DND-41 (cell line): Measurements from ENCODE around the gene THSD4.

Experiments
- ATAC-seq: fragments of 200-7000 bp; cut with Tn5 transposase; 3 replicates; pipeline ENCODE4 v1.9.1; 2021; ENCODE audit warnings: low read depth; ENCODE audit not compliant: insufficient read depth
- DNase-seq: peaks from one replicate; pipeline ENCODE4 v3.0.0-alpha.2; 2020
- H2AFZ ChIP-seq: 2 replicates; pipeline ENCODE4 v1.6.0; 2012; ENCODE audit warnings: low read depth, low read length
- H3K27ac ChIP-seq: 2 replicates; pipeline ENCODE4 v1.5.1; 2012; ENCODE audit warnings: low read length, inconsistent platforms
- H3K27me3 ChIP-seq: fragments of 200-600 bp; sonication (generic); 2 replicates; pipeline ENCODE4 v1.6.0; 2012; ENCODE audit warnings: low read length, mild to moderate bottlenecking, inconsistent platforms; ENCODE audit not compliant: insufficient read depth, poor library complexity
- H3K36me3 ChIP-seq: 2 replicates; pipeline ENCODE4 v1.5.1; 2012; ENCODE audit warnings: low read length, inconsistent platforms; ENCODE audit not compliant: insufficient read depth
- H3K4me1 ChIP-seq: 2 replicates; pipeline ENCODE4 v1.5.1; 2012; ENCODE audit warnings: mild to moderate bottlenecking, low read length; ENCODE audit not compliant: insufficient read depth
- H3K4me2 ChIP-seq: 2 replicates; pipeline ENCODE4 v1.6.0; 2012; ENCODE audit warnings: mild to moderate bottlenecking, moderate library complexity, low read length, inconsistent platforms; ENCODE audit not compliant: insufficient read depth
- H3K4me3 ChIP-seq, 2 experiments: fragments of 200-600 bp in 1 of 2; shearing (Covaris generic) in 1 of 2; 2 replicates each; pipeline ENCODE4 v1.5.1; 2012 to 2016; ENCODE audit warnings: inconsistent platforms in 2 of 2, low read length in 2 of 2, mild to moderate bottlenecking in 2 of 2, low read depth in 1 of 2, moderate library complexity in 1 of 2
- H3K79me2 ChIP-seq: 2 replicates; pipeline ENCODE4 v1.6.0; 2012; ENCODE audit warnings: low read length, inconsistent platforms; ENCODE audit not compliant: insufficient read depth
- H3K9ac ChIP-seq: 2 replicates; pipeline ENCODE4 v1.6.0; 2012; ENCODE audit warnings: low read depth, mild to moderate bottlenecking, inconsistent platforms, low read length, moderate library complexity
- H3K9me3 ChIP-seq: 2 replicates; pipeline ENCODE4 v1.5.1; 2012; ENCODE audit warnings: low read length, moderate library complexity, mild to moderate bottlenecking, inconsistent platforms; ENCODE audit not compliant: insufficient read depth, severe bottlenecking
- H4K20me1 ChIP-seq: 2 replicates; pipeline ENCODE4 v1.6.0; 2012; ENCODE audit warnings: low read length; ENCODE audit not compliant: insufficient read depth
- EZH2 ChIP-seq: IDR thresholded peaks from 3 replicates; pipeline ENCODE4 v1.6.1; 2012; ENCODE audit warnings: borderline replicate concordance, low read depth, mild to moderate bottlenecking, moderate library complexity, low read length, inconsistent platforms; ENCODE audit not compliant: severe bottlenecking
- TF ChIP-seq, protein P1 (sequence below): IDR thresholded peaks from 2 replicates; pipeline ENCODE4 v1.5.1; 2012; ENCODE audit warnings: borderline replicate concordance, low read length, moderate library complexity, mild to moderate bottlenecking; ENCODE audit not compliant: poor library complexity, severe bottlenecking; ENCODE audit errors: extremely low read depth

Gene THSD4

DNA sequence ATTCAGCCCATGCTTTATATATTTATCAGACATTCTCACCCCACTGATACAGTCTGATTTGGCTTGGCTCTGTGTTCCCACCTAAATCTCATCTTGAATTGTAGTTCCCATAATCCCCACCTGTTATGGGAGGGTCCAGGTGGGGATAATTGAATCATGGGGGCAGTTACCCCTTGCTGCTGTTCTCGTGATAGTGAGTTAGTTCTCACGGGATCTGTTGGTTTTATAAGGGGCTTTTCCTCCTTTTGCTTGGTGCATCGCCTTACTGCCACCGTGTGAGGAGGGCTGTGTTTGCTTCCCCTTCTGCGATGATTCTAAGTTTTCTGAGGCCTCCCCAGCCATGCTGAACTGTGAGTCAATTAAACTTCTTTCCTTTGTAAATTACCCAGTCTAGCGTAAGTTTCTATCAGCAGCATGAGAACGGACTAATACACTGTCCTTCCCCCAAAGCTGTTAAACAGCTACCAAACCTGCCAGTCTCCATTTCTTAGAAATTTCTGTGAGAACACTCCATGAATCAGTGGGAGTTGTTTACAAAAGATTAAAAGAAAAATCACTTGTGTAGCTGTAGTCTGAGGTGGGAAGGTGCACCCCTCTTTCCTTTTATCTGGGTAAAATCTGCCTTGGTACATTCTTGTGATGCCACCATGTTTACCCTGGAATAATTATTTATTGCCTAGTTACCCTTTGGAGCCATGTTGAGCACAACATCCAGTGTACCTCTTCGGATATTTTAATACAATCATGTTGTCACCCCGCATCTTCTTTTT is 160.5 kb downstream of the THSD4 start:
- TF ChIP-seq, protein P1, sequence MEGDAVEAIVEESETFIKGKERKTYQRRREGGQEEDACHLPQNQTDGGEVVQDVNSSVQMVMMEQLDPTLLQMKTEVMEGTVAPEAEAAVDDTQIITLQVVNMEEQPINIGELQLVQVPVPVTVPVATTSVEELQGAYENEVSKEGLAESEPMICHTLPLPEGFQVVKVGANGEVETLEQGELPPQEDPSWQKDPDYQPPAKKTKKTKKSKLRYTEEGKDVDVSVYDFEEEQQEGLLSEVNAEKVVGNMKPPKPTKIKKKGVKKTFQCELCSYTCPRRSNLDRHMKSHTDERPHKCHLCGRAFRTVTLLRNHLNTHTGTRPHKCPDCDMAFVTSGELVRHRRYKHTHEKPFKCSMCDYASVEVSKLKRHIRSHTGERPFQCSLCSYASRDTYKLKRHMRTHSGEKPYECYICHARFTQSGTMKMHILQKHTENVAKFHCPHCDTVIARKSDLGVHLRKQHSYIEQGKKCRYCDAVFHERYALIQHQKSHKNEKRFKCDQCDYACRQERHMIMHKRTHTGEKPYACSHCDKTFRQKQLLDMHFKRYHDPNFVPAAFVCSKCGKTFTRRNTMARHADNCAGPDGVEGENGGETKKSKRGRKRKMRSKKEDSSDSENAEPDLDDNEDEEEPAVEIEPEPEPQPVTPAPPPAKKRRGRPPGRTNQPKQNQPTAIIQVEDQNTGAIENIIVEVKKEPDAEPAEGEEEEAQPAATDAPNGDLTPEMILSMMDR: no peak
- TF ChIP-seq EZH2: no peak
- H3K27ac ChIP-seq: no peak overlapping the region
- H3K4me1 ChIP-seq: no peaks in the 10 kb centered on the region
- no peaks in the 10 kb centered on the region for H3K79me2 ChIP-seq
- H3K4me3 ChIP-seq: no peak overlapping the region
- H4K20me1 ChIP-seq: no peaks in the 10 kb centered on the region
- H3K9ac ChIP-seq: no peak overlapping the region
- ATAC-seq: no peak
- no peaks in the 10 kb centered on the region for H3K36me3 ChIP-seq
- no peak for DNase-seq
- peaks cover 11% of the 10 kb centered on the region for H3K27me3 ChIP-seq
- H3K9me3 ChIP-seq: no peaks in the 10 kb centered on the region
- H3K4me2 ChIP-seq: no peak overlapping the region
- no peak overlapping the region for H2AFZ ChIP-seq

DNA sequence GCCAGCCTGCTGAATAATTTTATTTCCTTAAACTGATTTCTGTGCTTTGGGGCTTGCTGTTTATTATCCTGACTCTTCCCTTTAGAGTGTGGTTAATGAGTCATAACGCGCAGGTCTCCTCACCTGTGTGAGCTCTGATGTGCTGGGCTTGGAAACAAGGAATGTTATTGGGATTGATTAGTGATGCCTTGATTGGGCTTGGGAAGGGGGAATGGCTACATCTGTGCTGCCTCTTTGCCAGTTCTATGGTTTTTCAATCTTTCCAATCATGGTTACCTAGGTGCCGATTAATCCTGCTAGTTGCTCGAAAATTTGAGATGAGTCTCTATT is 161.0 kb downstream of the THSD4 start:
- ATAC-seq: no peak
- TF ChIP-seq EZH2: no peak
- TF ChIP-seq, protein P1: no peak
- DNase-seq: no peak
- H3K4me1 ChIP-seq: no peaks in the 10 kb centered on the region
- H3K79me2 ChIP-seq: no peaks in the 10 kb centered on the region
- H3K4me2 ChIP-seq: no peak overlapping the region
- H4K20me1 ChIP-seq: no peaks in the 10 kb centered on the region
- peaks cover 12% of the 10 kb centered on the region for H3K27me3 ChIP-seq
- H3K4me3 ChIP-seq: no peak overlapping the region
- H3K9me3 ChIP-seq: no peaks in the 10 kb centered on the region
- no peak overlapping the region for H3K9ac ChIP-seq
- no peaks in the 10 kb centered on the region for H3K36me3 ChIP-seq
- no peak overlapping the region for H3K27ac ChIP-seq
- H2AFZ ChIP-seq: no peak overlapping the region

DNA sequence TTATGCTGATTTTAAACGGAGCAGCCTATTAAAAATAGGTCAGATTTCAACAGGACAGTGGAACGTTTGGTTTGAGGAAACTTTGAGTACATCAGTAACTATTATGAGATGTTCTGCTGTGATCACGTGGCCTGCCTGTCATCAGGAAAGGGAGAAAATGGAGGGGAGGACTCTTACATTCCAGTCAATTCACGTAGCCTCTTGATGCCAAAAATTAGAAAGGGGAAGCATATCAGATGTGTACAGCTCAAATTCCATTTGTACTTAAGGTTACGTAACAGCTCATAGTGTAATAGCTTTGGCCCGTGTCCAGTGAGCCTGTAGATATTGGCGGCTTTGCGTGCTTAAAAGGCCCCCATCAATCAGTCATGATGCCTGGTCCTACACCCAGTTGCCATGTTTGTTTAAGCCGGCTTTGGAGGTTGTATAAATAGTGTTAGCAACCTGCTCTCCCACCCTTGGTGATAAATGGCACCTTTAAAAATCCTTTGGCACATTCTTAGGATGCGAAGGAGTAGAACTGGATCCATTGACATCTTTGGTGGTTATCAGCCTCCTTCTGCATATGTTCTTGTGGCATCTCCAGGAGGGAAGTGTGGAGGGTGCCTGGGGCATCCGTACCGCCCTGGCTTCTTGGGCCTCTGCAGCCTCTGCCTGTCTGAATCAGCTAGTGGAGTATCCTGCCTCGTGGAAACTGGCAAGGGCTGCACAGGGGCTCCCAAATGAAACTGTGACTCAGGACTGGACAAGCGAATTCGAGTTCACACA is 163.9 kb downstream of the THSD4 start:
- no peak overlapping the region for H3K9ac ChIP-seq
- no peak for ATAC-seq

More for the DNA sequence above, 163.9 kb downstream of the THSD4 start:
- Histone ChIP-seq H3K4me3 (no peak overlapping the region), H3K4me2 (no peak overlapping the region), H3K27me3 (peaks cover 12% of the 10 kb centered on the region), H2AFZ (no peak overlapping the region), H4K20me1 (no peaks in the 10 kb centered on the region), H3K4me1 (no peaks in the 10 kb centered on the region), H3K36me3 (no peaks in the 10 kb centered on the region), H3K27ac (no peak overlapping the region), H3K79me2 (no peaks in the 10 kb centered on the region), H3K9me3 (no peaks in the 10 kb centered on the region)
- no peak for DNase-seq
- no peak for TF ChIP-seq EZH2
- TF ChIP-seq, protein P1: no peak
